ENCODE data around the gene CRB3.
"Not testable (repeated sequence)": the region's sequence is repeated elsewhere in the genome, so short reads cannot be mapped to it uniquely, and the experiment has no call there.

CRB3 gene

DNA sequence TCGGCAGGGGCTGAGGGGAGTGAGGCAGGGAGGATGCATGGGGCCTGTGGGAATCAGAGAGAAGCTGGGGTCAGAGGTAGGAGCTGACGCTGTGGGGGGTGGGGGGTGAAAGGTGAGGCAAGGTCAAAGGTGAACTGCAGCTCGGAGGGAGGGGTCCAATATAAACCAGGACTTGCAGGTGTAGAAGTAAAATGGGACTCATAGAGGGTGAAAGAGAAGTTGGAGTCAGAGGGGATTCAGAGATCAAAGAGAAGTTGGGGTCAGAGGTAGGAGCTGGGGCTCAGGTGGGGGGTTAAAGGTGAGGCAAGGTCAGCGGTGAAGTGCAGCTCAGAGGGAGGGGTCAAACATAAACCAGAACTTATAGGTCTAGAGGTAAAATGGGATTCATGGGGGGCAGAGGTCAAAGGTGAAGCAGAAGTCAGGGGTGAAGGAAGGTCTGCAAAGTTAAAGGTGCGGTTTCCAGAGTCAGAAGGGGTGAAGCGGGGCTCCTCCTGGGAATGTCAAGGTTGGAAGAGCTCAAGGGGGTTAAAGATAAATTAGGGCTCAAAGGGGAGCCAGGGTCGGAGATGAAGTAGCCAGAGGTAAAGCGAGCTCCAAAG is 30.5 kb downstream of the CRB3 start:
- DNase-seq (ENCODE audit: low spot score), result no peak

DNA sequence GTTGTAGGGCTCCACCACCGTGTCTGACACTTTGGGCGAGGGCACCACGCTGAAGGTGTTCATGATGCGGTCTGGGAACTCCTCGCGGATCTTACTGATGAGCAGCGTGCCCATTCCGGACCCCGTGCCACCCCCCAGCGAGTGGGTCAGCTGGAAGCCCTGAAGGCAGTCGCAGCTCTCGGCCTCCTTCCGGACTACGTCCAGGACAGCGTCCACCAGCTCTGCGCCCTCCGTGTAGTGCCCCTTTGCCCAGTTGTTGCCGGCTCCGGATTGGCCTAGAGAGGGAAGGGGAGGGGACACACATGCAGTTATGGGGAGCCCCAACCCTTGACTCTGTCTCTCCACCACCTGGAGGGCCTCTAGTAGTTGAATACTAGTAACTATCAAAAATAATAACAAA is 31.9 kb downstream of the CRB3 start:
- DNase-seq (ENCODE audit: low spot score), result no peak

DNA sequence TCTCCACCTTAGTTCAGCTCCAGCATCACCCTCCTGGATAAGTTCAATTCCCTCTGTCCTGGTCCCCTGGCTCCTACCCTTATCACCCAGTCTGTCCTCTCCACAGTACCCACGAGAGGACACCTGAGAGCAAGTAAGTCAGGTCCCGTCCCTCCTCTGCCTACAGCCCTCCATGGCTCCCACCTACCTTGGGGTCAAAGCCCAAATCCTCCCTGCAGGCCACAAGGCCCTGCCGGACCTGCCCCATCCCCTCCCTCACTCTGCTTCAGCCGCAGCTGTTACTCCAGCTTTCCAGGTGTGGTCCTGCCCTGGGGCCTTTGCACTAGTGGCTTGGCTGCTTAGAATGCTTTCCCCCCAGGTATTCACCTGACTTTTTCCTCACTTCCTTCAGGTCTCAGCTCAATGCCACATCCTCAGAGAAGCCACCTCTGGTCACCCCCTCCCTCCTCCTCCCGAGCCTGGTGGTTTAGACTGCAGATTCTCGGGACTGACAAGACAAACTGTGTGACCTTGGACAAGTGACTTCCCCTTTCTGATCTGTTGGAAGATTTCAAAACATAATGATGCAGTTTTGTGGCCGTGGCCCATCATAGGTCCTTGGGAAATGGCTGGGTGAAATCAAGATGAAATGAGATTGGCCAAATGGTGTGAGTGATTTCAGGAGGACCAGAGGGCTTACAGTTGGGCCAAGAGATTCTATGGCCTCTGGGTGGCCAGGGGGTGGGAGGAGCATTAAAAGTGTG is 34.4 kb downstream of the CRB3 start:
- DNase-seq (ENCODE audit: low spot score), result no peak

DNA sequence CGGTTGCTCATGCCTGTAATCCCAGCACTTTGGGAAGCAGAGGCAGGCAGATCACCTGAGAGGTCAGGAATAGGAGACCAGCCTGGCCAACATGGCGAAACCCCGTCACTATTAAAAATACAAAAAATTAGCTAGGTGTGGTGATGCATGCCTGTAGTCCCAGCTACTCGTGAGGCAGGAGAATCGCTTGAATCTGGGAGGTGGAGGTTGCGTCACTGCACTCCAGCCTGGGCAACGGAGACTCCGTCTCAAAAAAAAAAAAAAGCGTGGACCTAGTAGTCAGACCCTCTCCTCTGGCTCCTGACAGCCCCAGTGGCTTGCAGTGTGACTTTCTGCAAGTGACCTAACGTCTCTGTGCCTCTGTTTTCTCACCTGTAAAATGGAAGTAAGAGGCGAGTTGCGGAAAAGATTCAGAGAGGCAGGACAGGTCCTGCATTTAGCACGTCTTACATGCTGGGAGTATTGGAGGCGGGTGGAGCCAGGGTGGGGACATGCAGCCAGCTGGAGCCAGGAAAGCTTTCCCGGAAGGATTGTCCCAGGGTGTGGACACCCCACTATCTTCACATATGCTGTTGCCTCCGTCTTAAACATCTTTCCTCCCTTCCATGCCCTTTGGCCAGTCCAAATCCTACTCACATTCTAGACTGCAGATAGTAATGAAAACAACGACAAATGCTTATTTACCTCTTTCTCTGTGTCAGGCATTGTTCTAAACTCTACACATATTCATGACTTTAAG is 35.1 kb downstream of the CRB3 start:
- no peak for DNase-seq (ENCODE audit: low spot score)

DNA sequence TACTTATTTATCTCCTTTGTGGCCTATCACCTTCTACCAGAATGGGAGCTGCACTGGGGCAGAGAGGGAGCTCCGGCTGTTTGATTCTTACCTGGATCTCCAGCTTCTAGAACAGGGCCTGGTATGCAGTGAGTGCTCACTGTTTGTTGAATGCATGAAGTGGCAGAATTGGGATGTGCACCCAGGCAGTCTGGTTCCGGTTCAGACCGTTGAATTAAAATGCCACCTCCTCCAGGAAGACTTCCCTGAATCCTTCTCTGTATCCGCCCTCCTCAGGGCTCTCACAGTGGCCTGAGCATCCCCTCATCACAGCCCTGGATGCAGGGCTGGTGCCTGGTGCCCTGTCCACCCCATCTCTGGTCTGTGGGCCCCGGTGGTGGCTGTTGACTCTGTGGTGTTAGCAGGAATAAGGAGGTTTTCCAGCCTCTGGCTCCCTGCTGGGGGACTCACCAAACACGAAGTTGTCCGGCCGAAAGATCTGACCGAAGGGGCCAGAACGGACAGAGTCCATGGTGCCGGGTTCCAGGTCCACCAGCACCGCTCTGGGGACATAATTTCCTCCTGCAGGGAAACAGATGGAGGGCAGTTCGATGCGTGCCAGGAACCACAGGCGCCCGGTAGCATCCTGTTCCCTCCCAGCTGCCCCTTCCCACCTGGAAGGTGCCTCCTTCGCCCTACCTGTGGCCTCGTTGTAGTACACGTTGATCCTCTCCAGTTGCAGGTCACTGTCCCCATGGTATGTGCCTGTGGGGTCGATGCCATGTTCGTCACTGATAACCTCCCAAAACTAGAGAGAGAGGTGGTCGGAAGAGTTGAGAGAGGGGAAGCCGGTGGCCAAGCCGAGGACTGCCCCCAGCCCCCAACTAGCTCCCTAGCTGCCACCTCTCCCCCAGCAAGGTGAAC is 37.0 kb downstream of the CRB3 start:
- no peak for DNase-seq (ENCODE audit: low spot score)

DNA sequence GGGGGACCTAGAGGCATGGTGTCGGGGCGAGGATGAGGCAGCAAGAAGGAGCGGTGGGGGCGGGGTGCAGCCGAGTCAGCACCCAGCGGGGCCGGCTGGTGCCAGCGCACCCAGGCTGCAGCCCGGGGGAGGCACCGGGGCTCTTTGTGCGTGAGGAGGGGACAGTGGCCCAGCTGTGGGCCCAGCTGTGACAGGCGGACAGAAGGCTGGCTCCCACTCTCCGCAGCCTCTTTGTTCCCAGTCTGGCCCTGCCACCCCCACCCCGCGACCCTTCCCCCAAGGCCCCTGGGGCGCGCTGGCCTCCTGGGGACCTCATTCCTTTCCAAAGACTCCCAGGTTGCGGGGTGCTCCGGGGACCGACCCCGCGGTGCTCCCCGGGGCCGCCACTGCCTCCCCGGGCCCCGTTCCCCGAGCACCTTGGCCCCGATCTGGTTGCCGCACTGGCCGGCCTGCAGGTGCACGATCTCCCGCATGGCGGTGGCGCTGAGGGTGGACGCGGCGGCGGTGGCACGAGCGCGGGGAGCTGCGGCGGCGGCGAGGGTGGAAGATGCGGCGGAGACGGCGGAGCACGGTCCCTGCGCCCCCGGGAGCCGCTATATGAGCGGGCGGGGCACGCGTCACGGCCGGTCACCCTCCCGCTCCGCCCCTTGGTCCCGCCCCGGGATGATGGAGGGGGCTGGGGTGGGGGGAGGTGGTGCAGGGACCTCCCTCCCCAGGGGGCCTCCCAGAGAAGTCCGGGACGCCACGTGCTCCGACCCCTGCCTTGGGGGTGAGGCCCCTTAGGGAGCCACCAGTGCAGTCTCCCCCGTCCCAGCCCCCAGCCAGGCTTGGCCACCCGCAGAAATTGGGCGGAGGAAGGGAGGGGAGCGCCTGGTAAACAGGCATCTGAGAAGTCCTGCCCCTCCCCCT is 37.9 kb downstream of the CRB3 start, which contains the start of gene TUBB4A:
Gene TUBB4A, minus strand, starts transcription at position 570 of the 909 bp plus-strand sequence. Its CDS starts 97 bp downstream, at position 473.
- no peak for DNase-seq (ENCODE audit: low spot score)

DNA sequence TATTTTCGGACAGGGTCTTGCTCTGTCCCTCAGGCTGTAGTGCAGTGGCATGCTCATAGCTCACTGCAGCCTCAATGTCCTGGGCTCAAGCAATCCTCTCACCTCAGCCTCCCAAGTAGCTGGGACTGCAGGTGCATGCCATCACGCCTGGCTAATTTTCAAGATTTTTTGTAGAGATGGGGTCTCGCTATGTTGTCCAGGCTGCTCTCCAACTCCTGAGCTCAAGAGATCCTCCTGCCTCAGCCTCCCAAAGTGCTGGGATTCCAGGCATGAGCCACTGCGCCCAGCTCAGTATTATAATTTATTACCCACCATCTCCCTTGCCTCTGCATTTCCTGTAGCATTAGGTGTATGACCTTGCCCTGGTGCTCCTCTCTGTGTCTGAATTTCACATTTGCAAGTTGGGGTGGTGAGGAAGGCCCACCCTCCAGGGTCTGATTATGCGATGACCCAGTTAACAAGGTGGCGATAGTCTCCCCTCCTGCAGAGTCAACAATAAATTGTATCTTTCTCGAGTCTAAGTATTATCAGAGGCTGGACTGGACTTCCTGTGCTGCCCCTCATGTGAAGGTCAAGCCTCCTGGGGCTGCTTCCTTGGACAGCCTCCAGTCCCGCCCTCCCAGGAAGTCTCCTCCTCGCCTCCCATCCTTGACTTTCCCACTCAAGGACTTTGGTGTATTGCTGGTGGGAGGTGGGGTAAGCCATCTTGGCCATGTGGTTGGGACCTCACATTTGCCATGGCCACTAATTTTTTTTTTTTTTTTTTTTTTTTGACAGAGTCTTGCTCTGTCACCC is 39.5 kb downstream of the CRB3 start:
- DNase-seq (ENCODE audit: low spot score), result no peak

DNA sequence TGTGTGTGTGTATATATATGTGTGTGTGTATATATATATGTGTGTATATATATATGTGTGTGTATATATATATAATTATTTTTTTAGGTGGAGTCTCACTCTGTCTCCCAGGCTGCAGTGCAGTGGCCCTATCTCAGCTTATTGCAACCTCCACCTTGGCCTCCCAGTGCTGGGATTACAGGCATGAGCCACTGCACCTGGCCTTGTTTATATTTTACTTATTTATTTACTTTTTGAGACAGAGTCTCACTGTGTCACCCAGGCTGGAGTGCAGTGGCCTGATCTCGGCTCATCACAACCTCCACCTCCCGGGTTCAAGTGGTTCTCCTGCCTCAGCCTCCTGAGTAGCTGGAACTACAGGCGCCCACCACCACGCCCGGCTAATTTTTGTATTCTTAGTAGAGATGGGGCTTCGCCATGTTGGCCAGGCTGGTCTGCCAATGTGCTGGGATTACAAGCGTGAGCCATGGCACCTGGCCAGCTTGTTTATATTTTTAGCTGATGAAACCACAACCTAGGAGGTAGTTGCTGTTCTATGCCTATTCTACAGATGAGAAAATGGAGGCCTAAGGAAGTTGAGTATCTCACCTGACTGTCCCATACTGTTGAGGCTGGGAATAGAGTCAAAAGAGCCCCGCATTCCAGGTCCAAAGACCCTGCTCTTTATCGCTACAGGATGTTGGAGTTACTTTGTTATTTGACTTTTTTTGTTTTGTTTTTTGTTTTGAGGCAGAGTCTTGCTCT is 44.1 kb downstream of the CRB3 start:
- DNase-seq (ENCODE audit: low spot score), result not testable (repeated sequence)

DNA sequence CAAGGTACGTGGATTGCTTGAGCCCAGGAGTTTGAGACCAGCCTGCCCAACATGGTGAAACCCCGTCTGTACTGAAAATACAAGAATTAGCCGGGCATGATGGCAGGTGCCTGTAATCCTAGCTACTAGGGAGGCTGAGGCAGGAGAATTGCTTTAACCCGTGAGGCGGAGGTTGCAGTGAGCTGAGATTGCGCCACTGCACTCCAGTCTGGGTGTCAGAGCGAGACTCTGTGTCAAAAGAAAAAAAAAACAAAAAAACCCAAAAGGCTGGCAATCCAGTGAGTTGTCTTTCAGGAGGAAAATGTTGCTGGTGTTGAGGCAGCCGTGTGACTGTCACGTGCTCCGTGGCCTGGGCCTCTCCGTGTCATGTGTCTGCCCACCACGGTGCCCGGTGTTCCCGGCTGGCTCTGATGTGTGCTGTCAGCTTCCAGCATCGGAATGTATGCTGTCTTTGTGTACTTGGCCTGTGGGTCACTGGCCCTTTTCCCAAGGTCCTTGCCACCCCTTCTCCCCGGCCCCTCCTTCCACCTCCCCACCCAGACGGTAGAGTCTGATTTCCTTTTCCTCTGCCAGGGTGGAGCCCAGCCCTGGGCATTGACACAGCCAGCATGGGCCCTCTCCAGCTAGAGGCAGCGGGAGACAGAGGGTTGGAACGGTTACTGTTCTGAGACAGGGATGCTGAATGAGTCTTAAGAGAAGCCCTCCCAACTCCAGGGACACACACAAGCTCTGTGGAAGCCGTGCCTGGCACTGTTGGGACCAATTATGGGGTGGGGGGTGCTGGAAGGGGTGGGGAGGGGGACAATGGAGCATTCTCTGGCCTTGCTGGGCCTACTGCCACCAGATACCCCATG is 45.3 kb downstream of the CRB3 start:
- no peak for DNase-seq (ENCODE audit: low spot score)

DNA sequence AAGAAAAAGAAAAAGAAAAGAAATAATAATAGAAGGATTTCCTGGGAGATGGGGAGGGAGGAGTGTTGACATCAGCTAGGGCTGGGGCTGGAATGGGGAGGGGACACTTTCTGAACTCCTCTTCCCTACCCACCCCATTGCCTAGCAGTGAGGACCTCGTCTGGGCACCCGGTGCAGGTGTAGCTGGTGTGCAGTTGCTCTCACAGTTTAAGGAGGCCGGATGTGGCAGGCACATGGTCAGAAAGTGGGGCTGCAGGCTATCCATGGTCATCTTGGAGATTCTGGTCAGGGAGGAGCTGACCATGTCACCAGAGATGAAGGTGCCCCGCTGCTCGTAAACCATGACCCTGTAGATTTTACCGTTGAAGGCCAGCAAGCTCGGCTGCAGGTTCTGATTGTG is 46.5 kb downstream of the CRB3 start:
- DNase-seq (ENCODE audit: low spot score), result no peak

DNA sequence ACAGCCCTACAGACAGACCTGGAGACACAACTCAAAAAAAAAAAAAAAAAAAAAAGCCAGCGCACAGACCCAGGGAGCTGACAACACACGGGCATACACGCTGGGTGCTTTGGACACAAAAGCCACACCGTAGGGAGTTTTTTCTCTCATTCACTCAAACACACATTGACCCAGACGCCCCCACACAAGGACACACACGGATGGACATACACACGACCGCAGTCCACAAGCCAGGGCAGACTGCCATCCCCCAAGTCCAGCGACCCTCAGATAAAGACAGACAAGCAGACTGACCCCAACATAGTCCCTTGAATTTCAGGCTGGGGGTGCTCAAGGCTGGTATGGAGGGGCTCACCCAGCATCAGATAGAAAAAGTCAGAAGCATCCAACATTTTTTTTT is 50.0 kb downstream of the CRB3 start:
- DNase-seq (ENCODE audit: low spot score), result no peak

DNA sequence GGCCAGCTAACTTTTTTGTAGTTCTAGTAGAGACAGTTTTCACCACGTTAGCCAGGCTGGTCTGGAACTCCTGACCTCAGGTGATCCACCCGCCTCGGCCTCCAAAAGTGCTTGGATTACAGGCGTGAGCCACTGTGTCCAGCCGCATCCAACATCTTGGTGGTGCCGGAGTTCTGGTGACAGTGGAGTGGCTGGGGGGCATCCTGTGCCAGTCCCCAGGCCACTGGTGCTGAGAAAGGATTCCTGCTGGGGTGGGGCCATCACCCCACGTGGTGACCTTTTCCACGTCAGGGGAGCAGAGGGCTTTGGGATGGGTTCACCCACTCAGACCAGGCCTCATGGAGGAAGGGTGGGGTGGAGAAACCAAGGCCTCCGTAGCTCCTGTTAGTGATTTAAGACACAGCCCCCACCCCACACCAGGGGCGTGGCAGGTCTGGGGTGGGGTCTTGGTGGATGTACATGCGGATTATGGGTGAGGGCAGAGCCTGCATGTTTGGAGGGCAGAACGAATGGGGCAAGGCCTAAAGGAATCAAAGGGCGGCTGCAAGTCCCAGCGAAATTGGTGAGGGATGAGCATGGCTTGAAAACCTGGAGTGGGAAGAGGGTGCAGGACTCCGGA is 51.0 kb downstream of the CRB3 start:
- DNase-seq (ENCODE audit: low spot score), result no peak

DNA sequence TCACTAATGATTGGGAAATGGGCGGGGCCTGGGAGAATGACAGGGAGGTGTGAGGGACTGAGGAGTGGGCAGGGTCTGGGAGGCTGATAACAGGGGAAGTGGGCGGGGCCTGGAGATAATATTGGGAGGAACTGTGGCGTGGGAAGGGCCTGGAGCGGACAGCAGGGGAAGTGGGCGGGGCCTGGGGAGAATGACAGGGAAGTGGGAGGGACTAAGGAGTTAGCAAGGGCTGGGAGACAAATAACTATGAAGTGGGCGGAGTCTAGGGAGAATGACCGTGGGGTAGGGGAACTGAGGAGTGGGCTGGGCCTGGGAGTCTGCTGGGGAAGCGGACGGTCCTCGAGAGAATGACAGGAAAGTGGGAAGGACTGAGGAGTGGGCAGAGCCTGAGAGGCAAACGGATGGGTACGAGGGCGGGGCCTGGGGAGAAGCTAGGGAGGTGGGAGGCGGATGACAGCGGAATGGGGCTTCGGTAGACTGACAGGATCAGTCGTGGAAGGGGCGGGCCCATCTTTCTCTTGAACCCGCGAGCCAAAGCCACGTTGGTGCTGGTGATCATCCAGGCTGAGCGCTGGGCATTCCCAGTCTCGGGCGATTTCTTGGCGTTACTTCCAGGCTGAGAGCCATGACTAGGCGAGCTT is 52.1 kb downstream of the CRB3 start:
- DNase-seq (ENCODE audit: low spot score), result peak; percentile 68

Measured in CD4-positive, alpha-beta T cell treated with Interleukin-2 at 100 ng/mL for 4 hours (primary cell).